GM12875 (cell line): Measurements from ENCODE around the gene LZTR1.
A peak's percentile ranks its signal among the peaks of the same experiment; 100 is the strongest.

Experiments used
- H3K4me3 ChIP-seq: one replicate; pipeline ENCODE4 v1.5.1; 2011; ENCODE audit warnings: low read depth, low read length, control low read depth
- TF ChIP-seq, protein P1 (sequence below): IDR thresholded peaks from 2 replicates; pipeline ENCODE4 v1.5.1; 2011; ENCODE audit warnings: low read depth, mild to moderate bottlenecking, control low read depth, inconsistent platforms, low read length, moderate library complexity, borderline replicate concordance; ENCODE audit not compliant: insufficient read depth

Gene LZTR1

GRCh38 chr22:20997536-20998257 is 15.6 kb downstream of the LZTR1 start:
- TF ChIP-seq, protein P1, sequence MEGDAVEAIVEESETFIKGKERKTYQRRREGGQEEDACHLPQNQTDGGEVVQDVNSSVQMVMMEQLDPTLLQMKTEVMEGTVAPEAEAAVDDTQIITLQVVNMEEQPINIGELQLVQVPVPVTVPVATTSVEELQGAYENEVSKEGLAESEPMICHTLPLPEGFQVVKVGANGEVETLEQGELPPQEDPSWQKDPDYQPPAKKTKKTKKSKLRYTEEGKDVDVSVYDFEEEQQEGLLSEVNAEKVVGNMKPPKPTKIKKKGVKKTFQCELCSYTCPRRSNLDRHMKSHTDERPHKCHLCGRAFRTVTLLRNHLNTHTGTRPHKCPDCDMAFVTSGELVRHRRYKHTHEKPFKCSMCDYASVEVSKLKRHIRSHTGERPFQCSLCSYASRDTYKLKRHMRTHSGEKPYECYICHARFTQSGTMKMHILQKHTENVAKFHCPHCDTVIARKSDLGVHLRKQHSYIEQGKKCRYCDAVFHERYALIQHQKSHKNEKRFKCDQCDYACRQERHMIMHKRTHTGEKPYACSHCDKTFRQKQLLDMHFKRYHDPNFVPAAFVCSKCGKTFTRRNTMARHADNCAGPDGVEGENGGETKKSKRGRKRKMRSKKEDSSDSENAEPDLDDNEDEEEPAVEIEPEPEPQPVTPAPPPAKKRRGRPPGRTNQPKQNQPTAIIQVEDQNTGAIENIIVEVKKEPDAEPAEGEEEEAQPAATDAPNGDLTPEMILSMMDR: no peak
- no peak overlapping the region for H3K4me3 ChIP-seq

- TF ChIP-seq, protein P1: no peak
- H3K4me3 ChIP-seq: no peak overlapping the region
Observed at GRCh38 chr22:20998411-20999336, 16.6 kb downstream of the LZTR1 start.

- no peak overlapping the region for H3K4me3 ChIP-seq
- TF ChIP-seq, protein P1: no peak
Observed at GRCh38 chr22:20999350-21000206, 17.5 kb downstream of the LZTR1 start.

DNA sequence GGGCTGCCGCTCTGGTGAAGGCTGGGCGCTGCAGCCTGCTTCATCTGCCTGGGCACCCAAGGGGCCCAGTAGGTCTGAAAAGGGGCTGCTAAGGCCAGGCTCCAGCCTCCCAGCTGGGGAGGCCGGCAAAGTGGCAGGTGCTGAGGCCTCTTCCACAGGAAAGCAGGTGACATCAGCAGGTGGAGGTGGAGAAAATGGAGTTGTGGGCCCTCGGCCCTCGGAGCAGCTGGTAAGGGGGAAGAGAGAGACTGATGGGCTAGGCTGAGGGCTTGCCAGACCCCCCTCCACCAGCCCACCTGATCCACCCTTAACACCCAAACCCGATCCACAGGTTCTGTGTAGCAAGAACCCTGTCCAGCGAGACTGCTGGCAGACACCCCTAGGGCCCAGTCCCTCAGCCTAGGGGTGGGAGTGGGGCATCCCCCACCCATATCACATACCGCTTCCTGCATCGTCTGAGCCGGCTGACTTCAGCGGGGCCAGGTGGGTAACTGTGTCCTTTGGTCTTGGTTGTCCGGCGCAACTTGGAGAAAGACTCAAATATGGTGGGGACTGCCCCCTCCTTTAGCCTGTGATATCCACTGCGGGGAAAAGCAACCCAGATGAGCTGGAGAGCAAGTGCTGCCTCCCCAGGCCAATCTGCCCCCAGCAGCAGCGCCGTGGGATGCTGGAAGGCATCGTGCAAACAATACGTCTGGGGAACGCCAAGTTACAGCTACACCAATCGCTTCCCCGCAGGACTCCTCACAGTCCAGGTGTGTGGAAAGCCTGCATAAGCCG is 18.3 kb downstream of the LZTR1 start:
- H3K4me3 ChIP-seq: peak overlapping the region; percentile 78
- TF ChIP-seq, protein P1: no peak

DNA sequence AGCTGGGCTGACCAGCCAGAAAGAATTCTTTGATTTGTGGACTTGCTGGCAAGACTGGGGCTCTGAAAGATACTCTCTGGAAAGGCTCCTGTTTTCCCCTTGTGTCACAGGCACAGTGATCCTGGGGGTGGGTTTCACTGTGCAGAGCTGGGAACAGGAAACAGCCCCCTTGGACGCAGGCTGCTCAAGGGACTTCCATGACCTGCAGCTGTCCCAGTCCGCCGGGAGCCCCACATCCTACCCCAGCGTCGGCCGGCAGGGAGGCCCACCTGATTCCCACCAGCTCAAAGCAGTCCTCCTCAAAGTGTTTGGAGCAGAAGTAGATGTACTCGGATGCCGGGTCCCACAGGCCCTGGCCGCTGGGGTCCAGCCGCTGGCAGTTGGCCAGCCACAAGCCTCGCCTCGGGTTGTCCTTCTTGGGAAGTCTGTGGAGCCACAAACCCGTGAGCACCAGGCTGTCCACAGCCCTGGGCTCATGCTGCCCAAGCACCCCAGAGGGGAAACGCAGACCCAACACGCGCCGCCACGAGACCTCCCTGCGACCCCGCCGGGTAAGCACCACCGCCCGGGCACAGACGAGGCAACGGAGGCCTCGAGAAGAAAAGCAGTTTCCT is 19.0 kb downstream of the LZTR1 start:
- H3K4me3 ChIP-seq: peak overlapping the region; percentile 78
- TF ChIP-seq, protein P1: no peak

DNA sequence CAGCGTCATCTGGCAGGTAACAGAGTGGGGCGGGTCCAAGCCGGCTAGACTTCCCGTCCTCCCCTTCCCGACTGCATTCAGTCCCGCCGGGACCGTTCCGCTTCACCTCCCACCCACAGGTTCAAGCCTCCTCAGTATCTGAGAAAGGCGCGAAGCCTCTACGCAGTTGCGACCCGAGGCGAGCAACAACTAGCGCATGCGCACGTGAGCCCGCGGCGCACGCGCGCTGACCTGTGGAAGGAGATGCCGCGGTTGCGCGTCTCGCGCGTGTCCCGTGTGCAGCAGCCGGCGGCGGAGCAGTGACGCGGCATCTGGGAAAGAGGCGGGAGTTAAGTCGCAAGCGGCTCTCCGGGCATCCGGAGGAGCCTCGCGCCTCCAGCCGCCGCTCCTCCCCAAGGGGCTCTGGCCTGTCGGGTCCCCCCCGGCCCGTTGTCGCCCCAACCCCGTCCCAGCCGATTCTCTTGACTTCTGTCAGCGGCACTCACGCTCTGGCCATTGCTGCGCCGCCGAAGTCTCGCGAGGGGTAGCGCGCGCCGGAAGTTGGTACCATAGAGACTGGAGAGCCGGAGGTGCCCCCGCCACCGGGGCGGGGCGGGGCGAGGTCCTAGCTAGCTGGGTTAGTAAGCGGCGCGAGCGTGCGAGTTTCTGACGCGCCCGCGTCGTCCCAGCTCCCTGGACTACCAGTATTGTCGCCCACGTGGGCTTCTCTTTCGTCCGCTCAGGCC is 19.7 kb downstream of the LZTR1 start, which contains the start of gene THAP7:
Gene THAP7, minus strand, starts transcription at position 518 of the 725 bp plus-strand sequence. Its CDS starts 207 bp downstream, at position 311.
- TF ChIP-seq, protein P1: no peak

More for the DNA sequence above, 19.7 kb downstream of the LZTR1 start, which contains the start of gene THAP7:
- H3K4me3 ChIP-seq: peak within 1 kb of the TSS; percentile 78
